Liver (tissue), 9 donors: Measurements from ENCODE around the gene ANKLE1. TPM values are rescaled to one million over a fixed set of nuclear protein-coding genes. Genes with fewer than 3 reads are reported as not detected.

ENCODE experiments used
- DNase-seq: peaks from one replicate; pipeline ENCODE4 v3.0.0-alpha.2; 2017; ENCODE audit warnings: low spot score
- H3K27ac ChIP-seq, 2 donors: one replicate each; pipeline ENCODE4 v1.7.0; 2013; ENCODE audit warnings: inconsistent platforms in 2 of 2, low read length in 2 of 2, control low read depth in 1 of 2, low read depth in 1 of 2, mild to moderate bottlenecking in 1 of 2
- H3K27me3 ChIP-seq, 4 donors: one replicate each; pipeline versions ENCODE4 v1.6.1 to v1.7.0; 2013; ENCODE audit warnings: low read length in 3 of 4, inconsistent platforms in 1 of 4, mild to moderate bottlenecking in 1 of 4, moderate library complexity in 1 of 4; ENCODE audit not compliant: control insufficient read depth in 4 of 4, insufficient read depth in 4 of 4
- H3K36me3 ChIP-seq, 4 donors: one replicate each; pipeline versions ENCODE4 v1.6.1 to v1.7.0; 2013; ENCODE audit warnings: low read length in 3 of 4, mild to moderate bottlenecking in 3 of 4, low read depth in 1 of 4, moderate library complexity in 1 of 4; ENCODE audit not compliant: control insufficient read depth in 4 of 4, insufficient read depth in 3 of 4
- H3K4me1 ChIP-seq, 4 donors: one replicate each; pipeline versions ENCODE4 v1.6.1 to v1.7.0; 2013; ENCODE audit warnings: low read length in 3 of 4, mild to moderate bottlenecking in 3 of 4, moderate library complexity in 1 of 4; ENCODE audit not compliant: control insufficient read depth in 4 of 4, insufficient read depth in 4 of 4
- H3K4me3 ChIP-seq, 3 donors: one replicate each; pipeline versions ENCODE4 v1.6.1 to v1.7.0; 2013; ENCODE audit warnings: low read length in 3 of 3, control low read depth in 1 of 3, low read depth in 1 of 3, mild to moderate bottlenecking in 1 of 3
- H3K9ac ChIP-seq, 2 donors: one replicate each; pipeline ENCODE4 v1.7.0; 2013; ENCODE audit warnings: low read length in 2 of 2, mild to moderate bottlenecking in 2 of 2, moderate library complexity in 2 of 2, control low read depth in 1 of 2, low read depth in 1 of 2
- H3K9me3 ChIP-seq, 4 donors: one replicate each; pipeline versions ENCODE4 v1.6.1 to v1.7.0; 2013; ENCODE audit warnings: low read length in 3 of 4; ENCODE audit not compliant: control insufficient read depth in 4 of 4
- EGR1 ChIP-seq, 2 donors: IDR thresholded peaks; 2 replicates each; pipeline ENCODE4 v1.6.1; 2016 to 2018; ENCODE audit warnings: antibody characterized with exemption in 2 of 2, low read depth in 2 of 2
- FOXA1 ChIP-seq: IDR thresholded peaks from 2 replicates; pipeline ENCODE4 v1.6.1; 2016; ENCODE audit warnings: antibody characterized with exemption
- FOXA2 ChIP-seq: IDR thresholded peaks from 2 replicates; pipeline ENCODE4 v1.6.1; 2016; ENCODE audit warnings: antibody characterized with exemption
- GABPA ChIP-seq, 2 donors: IDR thresholded peaks in 1 of 2; conservative IDR thresholded peaks in 1 of 2; 2 replicates each; pipeline ENCODE4 v1.6.1; 2016; ENCODE audit warnings: antibody characterized with exemption in 2 of 2, mild to moderate bottlenecking in 1 of 2, moderate library complexity in 1 of 2
- HNF4A ChIP-seq, 2 donors: conservative IDR thresholded peaks; 2 replicates each; pipeline ENCODE4 v1.6.1; 2016; ENCODE audit warnings: antibody characterized with exemption in 2 of 2, mild to moderate bottlenecking in 2 of 2
- HNF4G ChIP-seq: IDR thresholded peaks from 2 replicates; pipeline ENCODE4 v1.6.1; 2016; ENCODE audit warnings: antibody characterized with exemption
- JUND ChIP-seq, 2 donors: IDR thresholded peaks; 2 replicates each; pipeline ENCODE4 v1.6.1; 2016; ENCODE audit warnings: antibody characterized with exemption in 2 of 2
- NR2F2 ChIP-seq: IDR thresholded peaks from 2 replicates; pipeline ENCODE4 v1.6.1; 2016; ENCODE audit warnings: antibody characterized with exemption
- RAD21 ChIP-seq, 2 donors: IDR thresholded peaks; 2 replicates each; pipeline ENCODE4 v1.6.1; 2016; ENCODE audit warnings: antibody characterized with exemption in 2 of 2, mild to moderate bottlenecking in 2 of 2
- RXRA ChIP-seq, 2 donors: IDR thresholded peaks; 2 replicates each; pipeline ENCODE4 v1.6.1; 2017 to 2018; ENCODE audit warnings: antibody characterized with exemption in 2 of 2, mild to moderate bottlenecking in 1 of 2
- SP1 ChIP-seq: IDR thresholded peaks from 2 replicates; pipeline ENCODE4 v1.6.1; 2018; ENCODE audit warnings: antibody characterized with exemption, mild to moderate bottlenecking
- TAF1 ChIP-seq: conservative IDR thresholded peaks from 2 replicates; pipeline ENCODE4 v1.6.1; 2016; ENCODE audit warnings: antibody characterized with exemption, mild to moderate bottlenecking
- YY1 ChIP-seq: IDR thresholded peaks from 2 replicates; pipeline ENCODE4 v1.6.1; 2016; ENCODE audit warnings: antibody characterized with exemption, mild to moderate bottlenecking
- WGBS: extraction: QIAGEN DNeasy Blood & Tissue Kit; methylation state at CpG from one replicate; pipeline ENCODE4 v1.1.7; 2013; 5-methylcytosine and 5-hydroxymethylcytosine counted together
- polyA plus RNA-seq, 2 donors: library from polyadenylated mRNA; stranded (reverse) in 1 of 2; unstranded in 1 of 2; fragments of 200-250 nt in 1 of 2; fragments of >200 nt in 1 of 2; fragmentation: Nextera tagmentation in 1 of 2; extraction: Ambion mirVana in 1 of 2; gene quantifications; one replicate each; pipeline versions ENCODE4 v1.2.1 to v1.2.3, GENCODE V29; 2013 to 2015
- total RNA-seq, 2 donors: library from RNA; depleted of rRNA; stranded (reverse); fragments of >200 nt; gene quantifications; one replicate each; pipeline ENCODE4 v1.2.3, GENCODE V29; 2014
- TF ChIP-seq, protein P1 (sequence below): IDR thresholded peaks from 2 replicates; pipeline ENCODE4 v1.6.1; 2016; ENCODE audit warnings: antibody characterized with exemption
- TF ChIP-seq, protein P2 (sequence below): fragments of 150-350 bp; IDR thresholded peaks from 2 replicates; pipeline ENCODE4 v1.5.1; 2017; ENCODE audit warnings: improper control_type of control experiment, low read depth, low read length; ENCODE audit not compliant: missing input control
- TF ChIP-seq, protein P3 (sequence below): IDR thresholded peaks from 2 replicates; pipeline ENCODE4 v1.6.1; 2016; ENCODE audit warnings: antibody characterized with exemption
- TF ChIP-seq, protein P4 (sequence below): IDR thresholded peaks from 2 replicates; pipeline ENCODE4 v1.6.1; 2016; ENCODE audit warnings: antibody characterized with exemption, mild to moderate bottlenecking
- TF ChIP-seq, protein P5 (sequence below): IDR thresholded peaks from 2 replicates; pipeline ENCODE4 v1.6.1; 2016; ENCODE audit warnings: antibody characterized with exemption
- donor health status: healthy.
- donor health status: healthy.
- donor health status: healthy.
- donor health status: healthy.
- donor health status: healthy.

ANKLE1 gene
- total and polyA plus RNA-seq, 4 donors: 0.10 to 43.2 (median 0.29) TPM

DNA sequence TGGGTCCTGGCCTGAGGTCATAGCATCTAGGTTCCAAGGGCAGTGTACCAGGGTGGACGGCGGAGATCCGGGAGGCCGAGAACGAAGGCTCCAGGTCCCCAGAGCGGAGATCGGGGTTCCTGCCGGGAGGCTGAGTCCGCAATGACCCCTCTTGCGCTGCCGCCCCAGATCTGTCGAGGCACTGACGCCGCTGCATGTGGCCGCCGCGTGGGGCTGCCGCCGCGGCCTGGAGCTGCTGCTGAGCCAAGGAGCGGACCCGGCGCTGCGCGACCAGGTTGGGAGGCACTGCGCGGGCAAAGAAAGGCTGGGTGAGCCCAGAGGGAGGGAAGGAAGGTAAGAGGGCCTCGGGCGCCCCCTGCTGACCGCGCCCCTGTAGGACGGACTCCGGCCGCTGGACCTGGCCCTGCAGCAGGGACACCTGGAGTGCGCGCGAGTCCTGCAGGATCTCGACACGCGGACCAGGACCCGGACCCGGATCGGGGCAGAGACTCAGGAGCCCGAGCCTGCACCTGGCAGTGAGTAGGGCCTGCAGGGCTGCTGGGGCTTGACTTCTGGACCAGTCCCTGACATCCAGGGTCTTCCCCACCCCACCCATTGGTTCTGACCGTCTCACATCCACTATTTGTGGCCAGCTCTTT, 906 bp downstream of the ANKLE1 start:
- Histone ChIP-seq H3K27ac (no peak overlapping the region), H3K9me3 (no peaks in the 10 kb centered on the region), H3K4me1 (peaks cover 3 to 19% (median 9%) of the 10 kb centered on the region in 4 donors), H3K27me3 (no peaks in the 10 kb centered on the region), H3K9ac (no peak overlapping the region), H3K36me3 (peaks cover 0 to 2% (median under 1%) of the 10 kb centered on the region in 4 donors), H3K4me3 (peak overlapping the region in 1 of 3 donors; percentile 36)
- TF ChIP-seq, protein P1, sequence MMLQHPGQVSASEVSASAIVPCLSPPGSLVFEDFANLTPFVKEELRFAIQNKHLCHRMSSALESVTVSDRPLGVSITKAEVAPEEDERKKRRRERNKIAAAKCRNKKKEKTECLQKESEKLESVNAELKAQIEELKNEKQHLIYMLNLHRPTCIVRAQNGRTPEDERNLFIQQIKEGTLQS: no peak
- TF ChIP-seq, protein P2, sequence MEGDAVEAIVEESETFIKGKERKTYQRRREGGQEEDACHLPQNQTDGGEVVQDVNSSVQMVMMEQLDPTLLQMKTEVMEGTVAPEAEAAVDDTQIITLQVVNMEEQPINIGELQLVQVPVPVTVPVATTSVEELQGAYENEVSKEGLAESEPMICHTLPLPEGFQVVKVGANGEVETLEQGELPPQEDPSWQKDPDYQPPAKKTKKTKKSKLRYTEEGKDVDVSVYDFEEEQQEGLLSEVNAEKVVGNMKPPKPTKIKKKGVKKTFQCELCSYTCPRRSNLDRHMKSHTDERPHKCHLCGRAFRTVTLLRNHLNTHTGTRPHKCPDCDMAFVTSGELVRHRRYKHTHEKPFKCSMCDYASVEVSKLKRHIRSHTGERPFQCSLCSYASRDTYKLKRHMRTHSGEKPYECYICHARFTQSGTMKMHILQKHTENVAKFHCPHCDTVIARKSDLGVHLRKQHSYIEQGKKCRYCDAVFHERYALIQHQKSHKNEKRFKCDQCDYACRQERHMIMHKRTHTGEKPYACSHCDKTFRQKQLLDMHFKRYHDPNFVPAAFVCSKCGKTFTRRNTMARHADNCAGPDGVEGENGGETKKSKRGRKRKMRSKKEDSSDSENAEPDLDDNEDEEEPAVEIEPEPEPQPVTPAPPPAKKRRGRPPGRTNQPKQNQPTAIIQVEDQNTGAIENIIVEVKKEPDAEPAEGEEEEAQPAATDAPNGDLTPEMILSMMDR: peak; percentile 91
- peak; percentile 91 to 97 for TF ChIP-seq RAD21 (IDR thresholded peaks at IDR 0.05)
- 4% methylated on average over 45 of the region's 45 CpGs for WGBS
- peak; percentile 94 for DNase-seq

DNA sequence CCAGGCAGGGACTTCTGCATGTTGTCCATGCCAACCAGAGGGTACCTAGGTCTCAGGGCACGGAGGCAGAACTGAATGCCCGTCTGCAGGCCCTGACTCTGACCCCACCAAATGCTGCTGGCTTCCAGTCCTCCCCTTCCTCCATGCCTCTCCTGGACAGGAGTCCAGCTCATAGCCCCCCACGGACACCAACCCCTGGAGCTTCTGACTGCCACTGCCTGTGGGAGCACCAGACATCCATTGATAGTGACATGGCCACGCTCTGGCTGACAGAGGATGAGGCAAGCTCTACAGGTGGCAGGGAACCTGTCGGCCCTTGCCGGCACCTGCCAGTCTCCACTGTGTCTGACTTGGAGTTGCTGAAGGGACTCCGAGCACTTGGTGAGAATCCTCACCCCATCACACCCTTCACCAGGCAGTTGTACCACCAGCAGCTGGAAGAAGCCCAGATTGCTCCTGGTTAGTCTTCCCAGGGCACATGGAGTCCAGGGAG, 1.8 kb downstream of the ANKLE1 start:
- no peak for TF ChIP-seq NR2F2
- TF ChIP-seq TAF1: no peak
- no peak for TF ChIP-seq HNF4G
- TF ChIP-seq, protein P3, sequence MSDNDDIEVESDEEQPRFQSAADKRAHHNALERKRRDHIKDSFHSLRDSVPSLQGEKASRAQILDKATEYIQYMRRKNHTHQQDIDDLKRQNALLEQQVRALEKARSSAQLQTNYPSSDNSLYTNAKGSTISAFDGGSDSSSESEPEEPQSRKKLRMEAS: no peak
- TF ChIP-seq JUND (IDR thresholded peaks at IDR 0.05): no peak
- TF ChIP-seq, protein P4, sequence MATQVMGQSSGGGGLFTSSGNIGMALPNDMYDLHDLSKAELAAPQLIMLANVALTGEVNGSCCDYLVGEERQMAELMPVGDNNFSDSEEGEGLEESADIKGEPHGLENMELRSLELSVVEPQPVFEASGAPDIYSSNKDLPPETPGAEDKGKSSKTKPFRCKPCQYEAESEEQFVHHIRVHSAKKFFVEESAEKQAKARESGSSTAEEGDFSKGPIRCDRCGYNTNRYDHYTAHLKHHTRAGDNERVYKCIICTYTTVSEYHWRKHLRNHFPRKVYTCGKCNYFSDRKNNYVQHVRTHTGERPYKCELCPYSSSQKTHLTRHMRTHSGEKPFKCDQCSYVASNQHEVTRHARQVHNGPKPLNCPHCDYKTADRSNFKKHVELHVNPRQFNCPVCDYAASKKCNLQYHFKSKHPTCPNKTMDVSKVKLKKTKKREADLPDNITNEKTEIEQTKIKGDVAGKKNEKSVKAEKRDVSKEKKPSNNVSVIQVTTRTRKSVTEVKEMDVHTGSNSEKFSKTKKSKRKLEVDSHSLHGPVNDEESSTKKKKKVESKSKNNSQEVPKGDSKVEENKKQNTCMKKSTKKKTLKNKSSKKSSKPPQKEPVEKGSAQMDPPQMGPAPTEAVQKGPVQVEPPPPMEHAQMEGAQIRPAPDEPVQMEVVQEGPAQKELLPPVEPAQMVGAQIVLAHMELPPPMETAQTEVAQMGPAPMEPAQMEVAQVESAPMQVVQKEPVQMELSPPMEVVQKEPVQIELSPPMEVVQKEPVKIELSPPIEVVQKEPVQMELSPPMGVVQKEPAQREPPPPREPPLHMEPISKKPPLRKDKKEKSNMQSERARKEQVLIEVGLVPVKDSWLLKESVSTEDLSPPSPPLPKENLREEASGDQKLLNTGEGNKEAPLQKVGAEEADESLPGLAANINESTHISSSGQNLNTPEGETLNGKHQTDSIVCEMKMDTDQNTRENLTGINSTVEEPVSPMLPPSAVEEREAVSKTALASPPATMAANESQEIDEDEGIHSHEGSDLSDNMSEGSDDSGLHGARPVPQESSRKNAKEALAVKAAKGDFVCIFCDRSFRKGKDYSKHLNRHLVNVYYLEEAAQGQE: no peak
- TF ChIP-seq FOXA1: no peak
- no peak for TF ChIP-seq HNF4A (conservative IDR thresholded peaks at IDR 0.05)
- TF ChIP-seq, protein P1: no peak
- TF ChIP-seq, protein P2: no peak
- TF ChIP-seq, protein P5, sequence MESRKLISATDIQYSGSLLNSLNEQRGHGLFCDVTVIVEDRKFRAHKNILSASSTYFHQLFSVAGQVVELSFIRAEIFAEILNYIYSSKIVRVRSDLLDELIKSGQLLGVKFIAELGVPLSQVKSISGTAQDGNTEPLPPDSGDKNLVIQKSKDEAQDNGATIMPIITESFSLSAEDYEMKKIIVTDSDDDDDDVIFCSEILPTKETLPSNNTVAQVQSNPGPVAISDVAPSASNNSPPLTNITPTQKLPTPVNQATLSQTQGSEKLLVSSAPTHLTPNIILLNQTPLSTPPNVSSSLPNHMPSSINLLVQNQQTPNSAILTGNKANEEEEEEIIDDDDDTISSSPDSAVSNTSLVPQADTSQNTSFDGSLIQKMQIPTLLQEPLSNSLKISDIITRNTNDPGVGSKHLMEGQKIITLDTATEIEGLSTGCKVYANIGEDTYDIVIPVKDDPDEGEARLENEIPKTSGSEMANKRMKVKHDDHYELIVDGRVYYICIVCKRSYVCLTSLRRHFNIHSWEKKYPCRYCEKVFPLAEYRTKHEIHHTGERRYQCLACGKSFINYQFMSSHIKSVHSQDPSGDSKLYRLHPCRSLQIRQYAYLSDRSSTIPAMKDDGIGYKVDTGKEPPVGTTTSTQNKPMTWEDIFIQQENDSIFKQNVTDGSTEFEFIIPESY: no peak
- no peak for TF ChIP-seq RAD21 (IDR thresholded peaks at IDR 0.05)
- TF ChIP-seq EGR1 (IDR thresholded peaks at IDR 0.05; ENCODE audit: low read depth in 2 of 2): no peak
- TF ChIP-seq GABPA (IDR thresholded peaks at IDR 0.05 in 1 of 2, conservative IDR thresholded peaks at IDR 0.05 in 1 of 2): no peak
- TF ChIP-seq FOXA2: no peak
- no peak for TF ChIP-seq YY1
- no peak for TF ChIP-seq SP1
- TF ChIP-seq RXRA (IDR thresholded peaks at IDR 0.05): no peak
- 93% methylated on average over 7 of the region's 7 CpGs for WGBS

More for the DNA sequence above, 1.8 kb downstream of the ANKLE1 start:
- Histone ChIP-seq H3K27me3 (no peaks in the 10 kb centered on the region), H3K4me3 (no peak overlapping the region), H3K9me3 (no peaks in the 10 kb centered on the region), H3K9ac (no peak overlapping the region), H3K4me1 (peaks cover 3 to 19% (median 9%) of the 10 kb centered on the region in 4 donors), H3K36me3 (no peaks in the 10 kb centered on the region), H3K27ac (no peak overlapping the region)
- DNase-seq: no peak
